Transverse colon (tissue), 4 donors: ENCODE data around the gene NOTCH3. TPM values are rescaled to one million over a fixed set of nuclear protein-coding genes. Genes with fewer than 3 reads are reported as not detected.

Experiments used
- DNase-seq: peaks from one replicate; pipeline ENCODE4 v3.0.0-alpha.2; 2019
- H3K27ac ChIP-seq, 4 donors: fragments of 200-600 bp; sonication (generic); 2 replicates each; pipeline ENCODE4 v1.5.1; 2016 to 2018; ENCODE audit warnings: inconsistent platforms in 4 of 4
- H3K27me3 ChIP-seq: fragments of 200-600 bp; sonication (generic); 2 replicates; pipeline ENCODE4 v1.5.1; 2017; ENCODE audit warnings: inconsistent platforms
- H3K36me3 ChIP-seq, 4 donors: fragments of 200-600 bp; sonication (generic); 2 replicates each; pipeline ENCODE4 v1.5.1; 2017 to 2019; ENCODE audit warnings: inconsistent platforms in 4 of 4
- H3K4me1 ChIP-seq, 4 donors: fragments of 200-600 bp; sonication (generic); 2 replicates each; pipeline ENCODE4 v1.5.1; 2017 to 2020; ENCODE audit warnings: inconsistent platforms in 4 of 4
- H3K4me3 ChIP-seq, 4 donors: fragments of 200-600 bp; sonication (generic); 1 replicate in 1 of 4; 2 replicates in 3 of 4; pipeline versions ENCODE4 v1.5.1 to v1.6.1; 2017 to 2019; ENCODE audit warnings: inconsistent platforms in 4 of 4
- H3K9me3 ChIP-seq, 2 donors: fragments of 200-600 bp; sonication (generic); 2 replicates each; pipeline ENCODE4 v1.5.1; 2017 to 2019; ENCODE audit warnings: inconsistent platforms in 2 of 2
- CTCF ChIP-seq, 5 experiments: fragments of 200-600 bp in 3 of 5; fragments of 450-650 bp in 2 of 5; sonication (generic) in 3 of 5; IDR thresholded peaks; 1 replicate in 2 of 5; 2 replicates in 3 of 5; pipeline ENCODE4 v1.5.1; 2016 to 2017; ENCODE audit warnings: antibody characterized with exemption in 5 of 5, inconsistent platforms in 3 of 5, mild to moderate bottlenecking in 2 of 5, moderate library complexity in 1 of 5
- EP300 ChIP-seq: sonication (generic); formaldehyde crosslinking; IDR thresholded peaks from one replicate; pipeline ENCODE4 v1.6.1; 2017; ENCODE audit warnings: antibody characterized with exemption, low read depth
- POLR2A ChIP-seq: fragments of 450-650 bp; IDR thresholded peaks from one replicate; pipeline ENCODE4 v1.6.1; 2016; ENCODE audit warnings: antibody characterized with exemption, mild to moderate bottlenecking, moderate library complexity
- POLR2AphosphoS5 ChIP-seq, 3 donors: sonication (generic); formaldehyde crosslinking; IDR thresholded peaks; one replicate each; pipeline ENCODE4 v1.6.1; 2016; ENCODE audit warnings: antibody characterized with exemption in 3 of 3
- WGBS, 2 donors: methylation state at CpG; one replicate each; pipeline ENCODE4 v1.1.5; 2018; ENCODE audit warnings: low coverage in 1 of 2; 5-methylcytosine and 5-hydroxymethylcytosine counted together
- in situ Hi-C, 4 donors: fragments of 200-750 bp; cut with MboI; loops; one replicate each; pipeline versions ENCODE4 v1.15.0 to v1.15.1; 2017; ENCODE audit warnings: low sequenced_read_pairs in 3 of 4, low pct_ligation_motif_present in 1 of 4, low pct_unique_long_range_greater_than_20kb in 1 of 4
- intact Hi-C: fragments of 100-400 bp; cut with DNase I; formaldehyde crosslinking; loops from one replicate; pipeline ENCODE4 v1.15.1; 2023; ENCODE audit warnings: low total_unique reads
- total RNA-seq, 4 donors: library from RNA; depleted of rRNA; stranded (reverse); fragments of >200 nt; gene quantifications; one replicate each; pipeline ENCODE4 v1.1.0, GENCODE V29; 2016

The NOTCH3 gene
- total RNA-seq, 4 donors from 2014 or later, result 2.2 to 16.3 (median 4.7) TPM

GRCh38 chr19:15181394-15181793, 19.4 kb downstream of the NOTCH3 start:
- Histone ChIP-seq H3K27me3 (peaks cover 8% of the 10 kb centered on the region), H3K4me1 (peaks cover 0 to 8% (median 6%) of the 10 kb centered on the region in 4 donors), H3K27ac (peak overlapping the region in 1 of 4 donors; percentile 37), H3K4me3 (peak overlapping the region in 2 of 4 donors; percentile 19 to 43), H3K9me3 (no peaks in the 10 kb centered on the region), H3K36me3 (no peaks in the 10 kb centered on the region)
- WGBS, 2 donors, result 86% methylated on average over 18 of the region's 23 CpGs; no CpG with 5 or more reads in 1 of the 2 donors
- DNase-seq, result no peak
- TF ChIP-seq CTCF (IDR thresholded peaks at IDR 0.05) (no peak), POLR2AphosphoS5 (IDR thresholded peaks at IDR 0.05) (no peak), POLR2A (no peak), EP300 (no peak)
- in situ Hi-C loops (no loop called here), intact Hi-C loops (no loop called here)

GRCh38 chr19:15180451-15181390, 20.1 kb downstream of the NOTCH3 start:
- DNase-seq, result peak; percentile 51
- Histone ChIP-seq H3K27ac (peak overlapping the region in 2 of 4 donors; percentile 37 to 38), H3K9me3 (no peaks in the 10 kb centered on the region), H3K36me3 (no peaks in the 10 kb centered on the region), H3K4me1 (peaks cover 0 to 8% (median 6%) of the 10 kb centered on the region in 4 donors), H3K4me3 (peak overlapping the region in 3 of 4 donors; percentile 19 to 43 (median 24)), H3K27me3 (peaks cover 8% of the 10 kb centered on the region)
- in situ Hi-C loops (no loop called here), intact Hi-C loops (no loop called here)
- WGBS, 2 donors, result 75% methylated on average over 33 of the region's 39 CpGs; no CpG with 5 or more reads in 1 of the 2 donors
- TF ChIP-seq EP300 (no peak), POLR2A (no peak), CTCF (IDR thresholded peaks at IDR 0.05) (no peak), POLR2AphosphoS5 (IDR thresholded peaks at IDR 0.05) (no peak)

GRCh38 chr19:15178629-15179308, 22.0 kb downstream of the NOTCH3 start:
- TF ChIP-seq POLR2AphosphoS5 (IDR thresholded peaks at IDR 0.05) (no peak), EP300 (no peak), CTCF (IDR thresholded peaks at IDR 0.05) (no peak), POLR2A (no peak)
- 82% methylated on average over 33 of the region's 33 CpGs; no CpG with 5 or more reads in 1 of the 2 donors for WGBS, 2 donors
- Histone ChIP-seq H3K4me3 (no peak overlapping the region), H3K27ac (no peak overlapping the region), H3K36me3 (no peaks in the 10 kb centered on the region), H3K27me3 (peaks cover 8% of the 10 kb centered on the region), H3K9me3 (no peaks in the 10 kb centered on the region), H3K4me1 (peaks cover 0 to 8% (median 6%) of the 10 kb centered on the region in 4 donors)
- no peak for DNase-seq
- in situ Hi-C loops, result loop anchor here (5.0 to 10.0 kb wide), 2 partner anchors 376 to 379 kb away; no protein-coding TSS in a partner anchor
- intact Hi-C loops, result loop anchor here (10.0 kb wide), 1 partner anchor 76 kb away; no protein-coding TSS in a partner anchor
